GM12865 (cell line): ENCODE measurements around the gene PKNOX2.

Source experiments
- DNase-seq: peaks from one replicate; pipeline ENCODE4 v3.0.0; 2010; ENCODE audit warnings: low read depth
- H3K4me3 ChIP-seq: 2 replicates; pipeline ENCODE4 v1.5.1; 2011; ENCODE audit warnings: mild to moderate bottlenecking, low read depth, low read length, control low read depth
- CTCF ChIP-seq: IDR thresholded peaks from 2 replicates; pipeline ENCODE4 v1.5.1; 2011; ENCODE audit warnings: low read length, control low read depth, low read depth, inconsistent platforms; ENCODE audit not compliant: insufficient read depth; ENCODE audit errors: missing control alignments

Gene PKNOX2

GRCh38 chr11:125263268-125263790 is 98.8 kb downstream of the PKNOX2 start:
- no peak overlapping the region for H3K4me3 ChIP-seq

DNA sequence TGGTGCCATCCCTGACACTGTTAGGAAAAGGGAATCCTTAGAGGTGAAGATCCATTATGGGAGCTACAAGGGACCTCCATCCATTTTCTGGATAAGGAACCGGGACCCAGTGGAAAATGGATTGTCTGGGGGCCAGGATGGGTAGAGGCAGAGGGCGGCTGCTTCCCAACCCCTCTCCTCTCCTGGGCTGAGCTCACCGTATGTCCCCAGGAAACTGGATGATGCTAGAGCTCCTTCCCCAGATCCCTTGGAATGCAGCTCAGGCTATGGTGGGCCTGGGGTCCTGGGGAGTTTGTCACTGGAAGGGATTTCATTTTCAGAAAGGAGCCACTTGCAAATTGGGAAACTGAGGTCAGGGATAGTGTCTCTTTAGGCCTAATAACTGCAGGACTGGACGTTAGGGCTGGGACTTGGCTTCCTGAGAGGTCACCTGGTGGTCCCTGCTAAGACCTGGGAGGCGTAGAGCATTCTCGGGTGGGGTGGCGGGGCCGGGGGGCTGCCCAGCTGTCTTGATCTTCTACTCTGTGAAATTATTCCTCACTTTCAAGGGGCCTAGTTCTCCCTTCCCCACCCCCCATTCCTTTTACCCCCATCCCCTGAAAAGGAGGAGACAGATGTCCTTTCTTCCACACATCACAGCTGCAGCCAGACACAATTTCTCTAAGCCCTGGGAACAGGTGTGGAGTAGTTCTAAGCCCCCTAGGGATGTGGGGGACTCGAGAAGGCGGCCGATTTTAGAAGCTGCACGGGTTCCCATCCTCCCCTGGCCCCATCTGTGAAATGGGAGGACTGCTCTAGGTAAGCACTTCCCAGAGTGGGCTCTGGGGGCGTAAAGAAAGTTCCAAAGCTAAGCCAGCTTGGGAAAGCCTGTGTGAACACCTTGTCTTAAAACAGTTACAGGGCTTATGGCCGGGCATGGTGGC is 99.8 kb downstream of the PKNOX2 start:
- TF ChIP-seq CTCF, result no peak
- no peak overlapping the region for H3K4me3 ChIP-seq
- DNase-seq, result no peak

More at GRCh38 chr11:125263268-125263790, 98.8 kb downstream of the PKNOX2 start:
- peak; percentile 10 for DNase-seq
- no peak for TF ChIP-seq CTCF

GRCh38 chr11:125267548-125267947 is 103.0 kb downstream of the PKNOX2 start:
- no peak for DNase-seq
- H3K4me3 ChIP-seq, result no peak overlapping the region
- no peak for TF ChIP-seq CTCF

GRCh38 chr11:125268611-125269010 is 104.1 kb downstream of the PKNOX2 start:
- TF ChIP-seq CTCF, result no peak
- H3K4me3 ChIP-seq, result no peak overlapping the region
- no peak for DNase-seq

- H3K4me3 ChIP-seq, result no peak overlapping the region
- no peak for DNase-seq
- no peak for TF ChIP-seq CTCF
These were observed 105.6 kb downstream of the PKNOX2 start for GRCh38 chr11:125270106-125270505.

DNA sequence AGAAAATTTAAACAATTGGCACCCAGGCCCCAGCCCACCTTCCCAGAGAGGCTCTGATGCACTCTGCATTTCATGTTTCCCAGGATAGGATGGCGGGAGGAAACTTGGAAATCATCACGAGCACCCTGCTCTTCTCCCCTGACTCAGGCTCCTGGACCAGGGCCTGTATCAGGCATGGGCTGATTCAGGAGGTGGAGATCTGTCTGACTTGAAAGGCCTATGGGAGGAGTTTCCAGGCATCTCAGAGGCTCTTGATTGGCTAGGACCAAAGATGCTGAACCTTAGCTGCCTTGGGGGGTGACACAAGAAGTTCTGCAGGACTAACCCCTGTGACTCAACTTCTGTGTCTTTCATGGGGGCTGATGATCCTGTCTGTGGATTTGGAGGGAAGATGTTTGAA is 106.2 kb downstream of the PKNOX2 start:
- H3K4me3 ChIP-seq, result no peak overlapping the region
- no peak for DNase-seq
- TF ChIP-seq CTCF, result no peak
